OCI-LY3 (cell line): Measurements from ENCODE around the gene AK1.

ENCODE experiments used
- H2AFZ ChIP-seq: fragments of 200-600, 300-600 bp; shearing (Covaris generic); 2 replicates; pipeline ENCODE4 v1.6.0; 2014; ENCODE audit warnings: antibody characterized with exemption, low read depth, low read length
- H3K27ac ChIP-seq: fragments of 200-600, 300-600 bp; sonication (generic); 2 replicates; pipeline ENCODE4 v1.5.1; 2014; ENCODE audit warnings: mild to moderate bottlenecking, low read length, moderate library complexity, mixed read lengths
- H3K27me3 ChIP-seq: fragments of 200-600, 300-600 bp; sonication (generic); 2 replicates; pipeline ENCODE4 v1.6.1; 2014; ENCODE audit warnings: low read depth, low read length, mixed read lengths
- H3K36me3 ChIP-seq: fragments of 200-600, 300-600 bp; sonication (generic); replicated peaks from 2 replicates; pipeline ENCODE3; 2014; ENCODE audit warnings: low read depth, low read length, mixed read lengths
- H3K4me1 ChIP-seq: fragments of 300-600, 200-600 bp; sonication (generic); 2 replicates; pipeline ENCODE4 v1.6.1; 2014; ENCODE audit warnings: low read length, mixed read lengths
- H3K4me2 ChIP-seq: fragments of 200-600, 300-600 bp; sonication (generic); 2 replicates; pipeline ENCODE4 v1.6.1; 2014; ENCODE audit warnings: low read length, mixed read lengths
- H3K4me3 ChIP-seq: fragments of 300-600, 200-600 bp; sonication (generic); 2 replicates; pipeline ENCODE4 v1.5.1; 2014; ENCODE audit warnings: antibody characterized with exemption, mild to moderate bottlenecking, low read length, moderate library complexity
- H3K79me2 ChIP-seq: fragments of 300-600, 200-600 bp; shearing (Covaris generic); 2 replicates; pipeline ENCODE4 v1.6.1; 2014; ENCODE audit warnings: mild to moderate bottlenecking, low read length, mixed read lengths
- H3K9ac ChIP-seq: fragments of 300-600, 200-600 bp; shearing (Covaris generic); 2 replicates; pipeline ENCODE4 v1.6.0; 2014; ENCODE audit warnings: mild to moderate bottlenecking, low read length, moderate library complexity
- H3K9me3 ChIP-seq: fragments of 200-600, 300-600 bp; shearing (Covaris generic); 2 replicates; pipeline ENCODE4 v1.6.1; 2014; ENCODE audit warnings: low read length, mixed read lengths; ENCODE audit not compliant: insufficient read depth
- H4K20me1 ChIP-seq: fragments of 200-600, 300-600 bp; sonication (generic); 2 replicates; pipeline ENCODE4 v1.6.1; 2016; ENCODE audit warnings: low read length, mixed read lengths; ENCODE audit not compliant: insufficient read depth
- EZH2phosphoT487 ChIP-seq: fragments of 200-600 bp; shearing (Covaris generic); IDR thresholded peaks from 2 replicates; pipeline ENCODE4 v1.6.1; 2018; ENCODE audit warnings: antibody characterized with exemption, mixed run types, low read depth
- TF ChIP-seq, protein P1 (sequence below): fragments of 200-600, 300-600 bp; sonication (generic); IDR thresholded peaks from 2 replicates; pipeline ENCODE4 v1.5.1; 2014; ENCODE audit warnings: antibody characterized with exemption, low read length, low read depth

The AK1 gene

DNA sequence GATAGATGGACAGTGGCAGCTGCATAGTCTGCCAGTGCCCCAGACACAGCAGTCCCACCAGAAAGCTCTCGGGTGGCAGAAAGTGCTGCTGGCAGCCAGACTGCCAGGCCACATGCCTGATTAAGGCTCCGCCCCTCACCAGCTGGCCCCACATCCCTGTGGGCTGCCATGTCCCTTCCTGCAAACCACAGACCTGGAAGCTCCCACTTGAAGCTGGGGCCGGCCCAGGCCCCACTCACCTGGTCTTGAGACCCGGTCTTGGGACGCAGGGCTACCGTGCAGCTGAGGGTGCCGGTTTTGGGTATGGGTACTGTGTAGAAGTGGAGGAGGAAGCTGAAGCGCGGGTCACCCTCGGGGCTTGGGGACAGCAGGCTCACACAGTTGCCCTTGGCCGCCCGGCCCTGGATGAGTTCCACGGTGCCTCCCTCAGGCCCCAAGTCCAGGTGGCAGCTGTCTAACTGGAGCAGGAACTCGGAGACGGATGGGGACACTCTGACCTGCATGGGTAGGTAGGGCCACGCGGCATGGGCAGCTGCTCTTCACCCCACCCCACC is 59.5 kb downstream of the AK1 start:
- peaks cover 16% of the 10 kb centered on the region for H3K36me3 ChIP-seq
- H3K4me1 ChIP-seq, result no peaks in the 10 kb centered on the region
- no peak for TF ChIP-seq EZH2phosphoT487
- TF ChIP-seq, protein P1, sequence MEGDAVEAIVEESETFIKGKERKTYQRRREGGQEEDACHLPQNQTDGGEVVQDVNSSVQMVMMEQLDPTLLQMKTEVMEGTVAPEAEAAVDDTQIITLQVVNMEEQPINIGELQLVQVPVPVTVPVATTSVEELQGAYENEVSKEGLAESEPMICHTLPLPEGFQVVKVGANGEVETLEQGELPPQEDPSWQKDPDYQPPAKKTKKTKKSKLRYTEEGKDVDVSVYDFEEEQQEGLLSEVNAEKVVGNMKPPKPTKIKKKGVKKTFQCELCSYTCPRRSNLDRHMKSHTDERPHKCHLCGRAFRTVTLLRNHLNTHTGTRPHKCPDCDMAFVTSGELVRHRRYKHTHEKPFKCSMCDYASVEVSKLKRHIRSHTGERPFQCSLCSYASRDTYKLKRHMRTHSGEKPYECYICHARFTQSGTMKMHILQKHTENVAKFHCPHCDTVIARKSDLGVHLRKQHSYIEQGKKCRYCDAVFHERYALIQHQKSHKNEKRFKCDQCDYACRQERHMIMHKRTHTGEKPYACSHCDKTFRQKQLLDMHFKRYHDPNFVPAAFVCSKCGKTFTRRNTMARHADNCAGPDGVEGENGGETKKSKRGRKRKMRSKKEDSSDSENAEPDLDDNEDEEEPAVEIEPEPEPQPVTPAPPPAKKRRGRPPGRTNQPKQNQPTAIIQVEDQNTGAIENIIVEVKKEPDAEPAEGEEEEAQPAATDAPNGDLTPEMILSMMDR, result no peak
- H3K9me3 ChIP-seq, result no peaks in the 10 kb centered on the region
- no peak overlapping the region for H3K9ac ChIP-seq
- no peaks in the 10 kb centered on the region for H4K20me1 ChIP-seq
- H3K27me3 ChIP-seq, result no peaks in the 10 kb centered on the region
- no peak overlapping the region for H3K4me3 ChIP-seq
- H3K27ac ChIP-seq, result no peak overlapping the region
- H3K79me2 ChIP-seq, result no peaks in the 10 kb centered on the region
- no peak overlapping the region for H2AFZ ChIP-seq
- no peak overlapping the region for H3K4me2 ChIP-seq

DNA sequence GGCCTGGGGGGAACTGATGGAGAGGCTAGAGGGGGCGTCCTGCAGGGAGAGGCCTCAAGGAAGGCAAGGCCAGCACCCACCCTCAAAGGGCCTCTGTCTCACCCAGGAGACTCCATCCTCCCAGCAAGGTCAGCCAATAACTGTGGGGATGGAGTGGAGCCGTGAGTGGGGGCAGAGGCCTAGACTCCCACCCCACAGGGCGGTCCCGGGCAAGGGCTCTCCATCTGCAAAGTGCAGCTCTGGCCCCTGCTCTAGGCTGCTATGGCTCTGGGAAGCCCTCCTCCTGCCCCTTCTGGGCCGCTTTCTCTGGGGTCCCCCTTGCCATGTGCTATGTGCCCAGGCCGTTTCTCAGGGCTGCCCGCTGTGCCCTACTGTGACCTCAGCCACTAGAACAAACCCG is 60.7 kb downstream of the AK1 start:
- TF ChIP-seq, protein P1, result no peak
- no peak for TF ChIP-seq EZH2phosphoT487
- H3K79me2 ChIP-seq, result no peaks in the 10 kb centered on the region
- no peak overlapping the region for H3K4me2 ChIP-seq
- no peak overlapping the region for H3K27ac ChIP-seq
- no peaks in the 10 kb centered on the region for H4K20me1 ChIP-seq
- peaks cover 19% of the 10 kb centered on the region for H3K36me3 ChIP-seq
- H3K4me1 ChIP-seq, result no peaks in the 10 kb centered on the region
- H3K9me3 ChIP-seq, result no peaks in the 10 kb centered on the region
- no peak overlapping the region for H3K4me3 ChIP-seq
- no peak overlapping the region for H2AFZ ChIP-seq
- H3K27me3 ChIP-seq, result no peaks in the 10 kb centered on the region
- no peak overlapping the region for H3K9ac ChIP-seq
